Gastrocnemius medialis (tissue), 4 donors: Measurements from ENCODE around the gene VGLL3. TPM values are rescaled to one million over a fixed set of nuclear protein-coding genes. Genes with fewer than 3 reads are reported as not detected.

ENCODE experiments used
- ATAC-seq, 2 donors: fragments of 150-250 bp; one replicate each; pipeline ENCODE4 v1.9.1; 2016
- DNase-seq, 2 donors: peaks; one replicate each; pipeline ENCODE4 v3.0.0-alpha.2; 2019
- H3K27ac ChIP-seq, 4 donors: fragments of 200-600 bp; sonication (generic); 1 replicate in 1 of 4; 2 replicates in 3 of 4; pipeline ENCODE4 v1.5.1; 2016 to 2018; ENCODE audit warnings: mild to moderate bottlenecking in 2 of 4, moderate library complexity in 1 of 4
- H3K27me3 ChIP-seq, 3 donors: fragments of 200-600 bp; sonication (generic) in 2 of 3; 1 replicate in 1 of 3; 2 replicates in 2 of 3; pipeline versions ENCODE4 v1.5.1 to v1.6.0; 2016 to 2019; ENCODE audit warnings: mild to moderate bottlenecking in 1 of 3, moderate library complexity in 1 of 3
- H3K36me3 ChIP-seq, 2 donors: fragments of 200-600 bp; sonication (generic) in 1 of 2; one replicate each; pipeline ENCODE4 v1.5.1; 2017 to 2018
- H3K4me1 ChIP-seq, 2 donors: fragments of 200-600 bp; sonication (generic) in 1 of 2; one replicate each; pipeline ENCODE4 v1.5.1; 2016 to 2017; ENCODE audit warnings: mild to moderate bottlenecking in 2 of 2
- H3K4me3 ChIP-seq, 4 donors: fragments of 200-600 bp; sonication (generic) in 3 of 4; 1 replicate in 1 of 4; 2 replicates in 3 of 4; pipeline ENCODE4 v1.5.1; 2016 to 2019; ENCODE audit warnings: mild to moderate bottlenecking in 2 of 4
- H3K9me3 ChIP-seq, 3 donors: fragments of 200-600 bp; sonication (generic) in 2 of 3; 1 replicate in 1 of 3; 2 replicates in 2 of 3; pipeline ENCODE4 v1.5.1; 2016 to 2019
- POLR2A ChIP-seq, 2 donors: fragments of 450-650 bp; IDR thresholded peaks; one replicate each; pipeline ENCODE4 v1.6.1; 2017; ENCODE audit warnings: antibody characterized with exemption in 2 of 2, mild to moderate bottlenecking in 2 of 2, moderate library complexity in 2 of 2
- in situ Hi-C, 4 donors: fragments of 200-750 bp; cut with MboI; loops; one replicate each; pipeline versions ENCODE4 v1.15.0 to v1.8.0; 2017; ENCODE audit warnings: low sequenced_read_pairs in 4 of 4
- intact Hi-C: fragments of 100-400 bp; cut with DNase I; formaldehyde crosslinking; loops from one replicate; pipeline ENCODE4 v1.15.1; 2023; ENCODE audit warnings: low total_unique reads
- total RNA-seq, 4 donors: library from RNA; depleted of rRNA; stranded (reverse); fragments of >200 nt; gene quantifications; one replicate each; pipeline versions ENCODE4 v1.1.0 to v1.2.3, GENCODE V29; 2016
- TF ChIP-seq, protein P1 (sequence below), 5 experiments: fragments of 450-650 bp in 3 of 5; fragments of 200-600 bp in 2 of 5; sonication (generic) in 2 of 5; IDR thresholded peaks in 4 of 5; conservative IDR thresholded peaks in 1 of 5; 1 replicate in 4 of 5; 2 replicates in 1 of 5; pipeline ENCODE4 v1.5.1; 2016 to 2019; ENCODE audit warnings: antibody characterized with exemption in 5 of 5, mild to moderate bottlenecking in 3 of 5, moderate library complexity in 3 of 5

The VGLL3 gene
- total RNA-seq, 4 donors from 2014 or later: 3.5 to 9.5 (median 5.6) TPM

DNA sequence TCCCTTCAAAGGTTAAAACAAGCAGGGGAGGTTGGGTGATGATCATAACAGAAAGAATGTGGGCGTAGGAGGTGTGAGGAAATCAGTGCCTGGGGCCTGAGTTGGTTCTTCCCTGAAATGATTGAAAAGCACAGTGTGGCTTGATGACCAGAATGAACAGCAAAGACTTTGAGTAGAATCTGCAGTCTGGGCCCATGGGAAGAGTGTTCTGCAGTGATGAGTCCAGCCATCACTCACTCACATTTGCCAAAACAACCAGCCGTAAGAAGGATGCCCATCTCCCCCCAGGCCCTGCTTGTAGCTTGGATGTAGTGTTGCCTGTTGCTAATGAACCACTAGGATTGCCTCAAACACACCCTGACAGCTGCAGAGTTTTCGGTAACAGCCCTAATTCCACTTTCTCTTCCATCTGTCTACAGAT is 67.9 kb downstream of the VGLL3 start:
- no peaks in the 10 kb centered on the region for H3K4me1 ChIP-seq
- H3K27ac ChIP-seq: no peak overlapping the region
- no peak overlapping the region for H3K4me3 ChIP-seq
- no peaks in the 10 kb centered on the region for H3K27me3 ChIP-seq
- DNase-seq: peak in 1 of 2 donors; percentile 8
- no peaks in the 10 kb centered on the region for H3K36me3 ChIP-seq
- TF ChIP-seq, protein P1, sequence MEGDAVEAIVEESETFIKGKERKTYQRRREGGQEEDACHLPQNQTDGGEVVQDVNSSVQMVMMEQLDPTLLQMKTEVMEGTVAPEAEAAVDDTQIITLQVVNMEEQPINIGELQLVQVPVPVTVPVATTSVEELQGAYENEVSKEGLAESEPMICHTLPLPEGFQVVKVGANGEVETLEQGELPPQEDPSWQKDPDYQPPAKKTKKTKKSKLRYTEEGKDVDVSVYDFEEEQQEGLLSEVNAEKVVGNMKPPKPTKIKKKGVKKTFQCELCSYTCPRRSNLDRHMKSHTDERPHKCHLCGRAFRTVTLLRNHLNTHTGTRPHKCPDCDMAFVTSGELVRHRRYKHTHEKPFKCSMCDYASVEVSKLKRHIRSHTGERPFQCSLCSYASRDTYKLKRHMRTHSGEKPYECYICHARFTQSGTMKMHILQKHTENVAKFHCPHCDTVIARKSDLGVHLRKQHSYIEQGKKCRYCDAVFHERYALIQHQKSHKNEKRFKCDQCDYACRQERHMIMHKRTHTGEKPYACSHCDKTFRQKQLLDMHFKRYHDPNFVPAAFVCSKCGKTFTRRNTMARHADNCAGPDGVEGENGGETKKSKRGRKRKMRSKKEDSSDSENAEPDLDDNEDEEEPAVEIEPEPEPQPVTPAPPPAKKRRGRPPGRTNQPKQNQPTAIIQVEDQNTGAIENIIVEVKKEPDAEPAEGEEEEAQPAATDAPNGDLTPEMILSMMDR (IDR thresholded peaks at IDR 0.05 in 4 of 5, conservative IDR thresholded peaks at IDR 0.05 in 1 of 5): no peak
- TF ChIP-seq POLR2A (IDR thresholded peaks at IDR 0.05): no peak
- H3K9me3 ChIP-seq: no peaks in the 10 kb centered on the region
- intact Hi-C loops (no loop called here), in situ Hi-C loops (no loop called here)
- peak in 1 of 2 donors; percentile 51 for ATAC-seq

DNA sequence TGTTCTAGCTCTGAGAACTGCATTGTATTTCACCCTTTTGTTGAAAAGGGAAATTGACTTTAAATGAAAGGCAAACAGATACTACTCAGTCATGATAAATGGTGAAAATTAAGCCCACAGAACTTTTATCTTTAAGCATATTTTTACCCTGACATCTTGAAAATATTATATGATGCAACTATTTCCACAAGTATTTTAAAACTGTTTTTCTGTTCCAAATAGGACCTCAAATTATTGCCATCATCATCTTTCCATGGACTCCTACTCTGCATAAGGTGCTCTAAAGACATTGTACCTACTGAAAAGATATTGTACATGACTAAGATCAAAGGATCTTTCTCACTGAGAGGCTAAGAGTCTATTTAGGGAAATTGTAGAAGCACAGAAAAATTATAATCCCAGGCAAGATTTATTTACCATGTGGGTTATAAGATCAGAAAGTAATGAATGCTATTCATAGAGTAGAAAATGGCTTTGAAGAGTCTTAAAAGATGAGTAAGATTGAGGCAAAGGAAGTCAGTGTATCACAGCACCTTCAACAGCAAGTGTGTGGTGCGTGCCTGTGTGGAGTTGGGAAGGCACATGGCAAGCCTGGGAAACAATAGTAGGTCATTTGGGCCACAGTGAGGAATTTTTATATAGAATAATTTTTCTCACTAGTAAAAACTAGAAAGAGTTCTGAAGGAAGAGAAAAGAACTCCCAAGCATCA is 68.8 kb downstream of the VGLL3 start:
- DNase-seq (no peak), ATAC-seq (no peak)
- Histone ChIP-seq H3K27ac (no peak overlapping the region), H3K36me3 (no peaks in the 10 kb centered on the region), H3K4me1 (no peaks in the 10 kb centered on the region), H3K4me3 (no peak overlapping the region), H3K27me3 (no peaks in the 10 kb centered on the region), H3K9me3 (no peaks in the 10 kb centered on the region)
- in situ Hi-C loops (no loop called here), intact Hi-C loops (no loop called here)
- TF ChIP-seq POLR2A (IDR thresholded peaks at IDR 0.05): no peak
- TF ChIP-seq, protein P1 (IDR thresholded peaks at IDR 0.05 in 4 of 5, conservative IDR thresholded peaks at IDR 0.05 in 1 of 5): no peak

DNA sequence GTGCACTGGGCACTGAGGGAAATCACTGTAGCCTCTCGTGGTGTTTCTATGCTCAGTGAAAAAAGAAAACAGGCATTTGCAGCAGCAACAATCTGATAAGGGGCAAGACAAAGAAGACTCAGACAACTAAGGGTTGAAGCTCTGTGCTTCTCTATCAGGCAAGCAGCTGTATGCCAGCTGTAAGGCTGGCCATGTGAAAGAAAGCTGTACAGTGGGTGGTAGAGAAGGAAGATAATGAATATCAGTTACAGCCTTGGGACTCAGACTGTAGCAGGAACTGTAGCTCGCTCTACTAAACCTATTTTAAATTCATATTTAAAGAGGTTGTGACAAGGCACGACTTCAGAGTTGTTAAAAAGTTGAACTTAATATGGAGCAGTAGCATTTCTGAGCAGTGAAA is 76.3 kb downstream of the VGLL3 start:
- intact Hi-C loops: no loop called here
- in situ Hi-C loops: no loop called here
- no peaks in the 10 kb centered on the region for H3K9me3 ChIP-seq
- H3K27me3 ChIP-seq: no peaks in the 10 kb centered on the region
- DNase-seq (no peak), ATAC-seq (no peak)
- no peak for TF ChIP-seq POLR2A (IDR thresholded peaks at IDR 0.05)
- TF ChIP-seq, protein P1 (IDR thresholded peaks at IDR 0.05 in 4 of 5, conservative IDR thresholded peaks at IDR 0.05 in 1 of 5): no peak
- H3K36me3 ChIP-seq: no peaks in the 10 kb centered on the region
- H3K4me1 ChIP-seq: no peaks in the 10 kb centered on the region
- no peak overlapping the region for H3K27ac ChIP-seq
- no peak overlapping the region for H3K4me3 ChIP-seq

DNA sequence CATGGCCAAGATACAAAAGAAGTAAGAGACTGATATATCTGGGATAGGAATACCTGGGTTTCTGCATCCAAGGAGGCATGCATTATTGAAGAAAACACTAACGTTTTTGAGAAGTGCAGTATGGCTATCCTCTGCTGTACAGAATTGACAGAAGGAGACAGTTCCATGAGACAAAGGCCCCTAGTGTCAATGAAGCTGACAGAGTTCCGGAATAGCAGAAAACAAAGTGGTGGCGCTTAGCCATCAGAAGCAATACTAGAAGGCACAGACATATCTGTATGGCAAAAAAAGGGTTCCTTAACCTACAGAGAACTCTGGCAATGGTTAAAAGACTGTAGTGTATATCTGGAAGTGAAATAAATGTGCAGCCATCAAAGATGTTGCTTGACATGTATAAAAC is 77.8 kb downstream of the VGLL3 start:
- DNase-seq (no peak), ATAC-seq (no peak)
- Histone ChIP-seq H3K27ac (no peak overlapping the region), H3K9me3 (no peaks in the 10 kb centered on the region), H3K27me3 (no peaks in the 10 kb centered on the region), H3K4me1 (no peaks in the 10 kb centered on the region), H3K36me3 (no peaks in the 10 kb centered on the region), H3K4me3 (no peak overlapping the region)
- intact Hi-C loops: no loop called here
- in situ Hi-C loops: no loop called here
- TF ChIP-seq, protein P1 (IDR thresholded peaks at IDR 0.05 in 4 of 5, conservative IDR thresholded peaks at IDR 0.05 in 1 of 5): no peak
- no peak for TF ChIP-seq POLR2A (IDR thresholded peaks at IDR 0.05)

DNA sequence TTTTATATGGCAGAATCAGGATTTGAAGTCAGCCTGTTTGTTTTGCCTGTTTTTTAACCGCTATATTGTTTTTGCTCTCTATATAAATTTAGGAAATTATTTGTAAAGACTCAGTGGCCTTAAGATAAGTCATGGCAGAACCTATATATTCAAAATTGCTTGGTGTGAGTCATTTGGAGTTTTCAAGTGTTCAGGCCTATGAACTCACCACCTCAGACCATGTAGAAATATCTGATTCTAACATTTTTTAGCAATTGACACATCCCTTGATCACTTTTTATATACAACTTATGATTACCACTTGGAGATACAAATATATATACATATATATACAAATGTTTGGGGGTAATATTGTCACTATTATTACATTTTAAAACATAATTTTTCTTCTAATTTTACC is 95.7 kb downstream of the VGLL3 start:
- Histone ChIP-seq H3K9me3 (no peaks in the 10 kb centered on the region), H3K4me1 (no peaks in the 10 kb centered on the region), H3K36me3 (no peaks in the 10 kb centered on the region), H3K27me3 (no peaks in the 10 kb centered on the region), H3K4me3 (no peak overlapping the region), H3K27ac (no peak overlapping the region)
- intact Hi-C loops (no loop called here), in situ Hi-C loops (no loop called here)
- DNase-seq (no peak), ATAC-seq (no peak)
- TF ChIP-seq, protein P1 (IDR thresholded peaks at IDR 0.05 in 4 of 5, conservative IDR thresholded peaks at IDR 0.05 in 1 of 5): no peak
- TF ChIP-seq POLR2A (IDR thresholded peaks at IDR 0.05): no peak
